Panc1 (cell line): ENCODE results near the gene ORC3. TPM values are rescaled to one million over a fixed set of nuclear protein-coding genes. Genes with fewer than 3 reads are reported as not detected.
A peak's percentile ranks its signal among the peaks of the same experiment; 100 is the strongest.

Experiments
- ATAC-seq: fragments of 200-7000 bp; cut with Tn5 transposase; 2 replicates; pipeline ENCODE4 v1.9.1; 2020; ENCODE audit warnings: mild to moderate bottlenecking, moderate library complexity
- BruUV-seq: library from RNA; stranded (reverse); fragments of 400-500 nt; replicated peaks from 2 replicates; lab custom pipeline; 2021; lab: Mats Ljungman, UMichigan
- CTCF ChIA-PET: fragments of 300-600 bp; sonication (Branson Sonifier 250); formaldehyde crosslinking; loops from one replicate; lab custom pipeline; 2022; ENCODE audit warnings: antibody characterized with exemption; lab: Charles Lee
- POLR2A ChIA-PET: fragments of 300-600 bp; sonication (Branson Sonifier 250); formaldehyde crosslinking; loops from one replicate; lab custom pipeline; 2022; ENCODE audit warnings: antibody characterized with exemption; lab: Charles Lee
- DNase-seq: peaks from one replicate; pipeline ENCODE4 v3.0.0-alpha.2; 2010; ENCODE audit warnings: low read depth, low spot score
- H3K27ac ChIP-seq: 2 replicates; pipeline ENCODE4 v1.5.1; 2011; ENCODE audit warnings: mild to moderate bottlenecking, low read length, inconsistent platforms
- H3K27me3 ChIP-seq: fragments of 200-500 bp; sonication (Bioruptor generic); 2 replicates; pipeline ENCODE4 v1.6.0; 2014; ENCODE audit warnings: low read length, inconsistent platforms; ENCODE audit not compliant: control insufficient read depth, insufficient read depth
- H3K36me3 ChIP-seq: fragments of 200-500 bp; sonication (Bioruptor generic); 2 replicates; pipeline ENCODE4 v1.5.1; 2014; ENCODE audit warnings: inconsistent platforms, mild to moderate bottlenecking, low read length, moderate library complexity; ENCODE audit not compliant: control insufficient read depth, insufficient read depth
- H3K4me1 ChIP-seq: 2 replicates; pipeline ENCODE4 v1.5.1; 2011; ENCODE audit warnings: inconsistent platforms, mild to moderate bottlenecking, low read length, moderate library complexity; ENCODE audit not compliant: control insufficient read depth, insufficient read depth
- H3K4me3 ChIP-seq, 2 experiments: 2 replicates each; pipeline ENCODE4 v1.5.1; 2011 to 2012; ENCODE audit warnings: low read depth in 2 of 2, low read length in 2 of 2, mild to moderate bottlenecking in 2 of 2, inconsistent platforms in 1 of 2, moderate library complexity in 1 of 2
- H3K9me3 ChIP-seq: fragments of 200-500 bp; sonication (Bioruptor generic); 2 replicates; pipeline ENCODE4 v1.5.1; 2014; ENCODE audit warnings: low read depth, mild to moderate bottlenecking, inconsistent platforms, low read length, moderate library complexity; ENCODE audit not compliant: control insufficient read depth, insufficient read depth
- CTCF ChIP-seq: fragments of 450-650 bp; IDR thresholded peaks from 2 replicates; pipeline ENCODE4 v1.5.1; 2017; ENCODE audit warnings: mild to moderate bottlenecking
- POLR2AphosphoS5 ChIP-seq: IDR thresholded peaks from 2 replicates; pipeline ENCODE4 v1.6.1; 2012; ENCODE audit warnings: mild to moderate bottlenecking, low read depth, low read length, moderate library complexity
- REST ChIP-seq, 2 experiments: IDR thresholded peaks; 2 replicates each; pipeline ENCODE4 v1.6.1; 2011 to 2012; ENCODE audit warnings: low read depth in 2 of 2, control low read depth in 1 of 2, low read length in 1 of 2, mild to moderate bottlenecking in 1 of 2, moderate library complexity in 1 of 2; ENCODE audit not compliant: insufficient read depth in 1 of 2
- SIN3A ChIP-seq: IDR thresholded peaks from 2 replicates; pipeline ENCODE4 v1.6.1; 2012; ENCODE audit warnings: low read depth, mild to moderate bottlenecking, low read length, moderate library complexity, borderline replicate concordance; ENCODE audit not compliant: insufficient read depth
- TCF7L2 ChIP-seq: IDR thresholded peaks from 2 replicates; pipeline ENCODE4 v1.6.1; 2011; ENCODE audit warnings: mild to moderate bottlenecking, low read depth, low read length, inconsistent platforms
- in situ Hi-C: cut with HindIII; loops from 2 replicates; pipeline ENCODE4 v1.10.0; 2016; ENCODE audit warnings: low sequenced_read_pairs, low pct_unique_long_range_greater_than_20kb
- intact Hi-C: fragments of 100-400 bp; cut with micrococcal nuclease; formaldehyde crosslinking; loops from one replicate; pipeline ENCODE4 v1.10.0; 2022; ENCODE audit not compliant: unreplicated experiment
- total RNA-seq: library from RNA; stranded (reverse); gene quantifications from one replicate; pipeline ENCODE4 v1.2.1, GENCODE V29; 2021; ENCODE audit not compliant: unreplicated experiment

ORC3 gene
- total RNA-seq, 1 experiment from 2014 or later = 36.9 TPM

- no peak for TF ChIP-seq CTCF
- TF ChIP-seq SIN3A = no peak
- no peak for TF ChIP-seq REST (IDR thresholded peaks at IDR 0.05; ENCODE audit: insufficient read depth in 1 of 2, low read depth in 2 of 2, low read length in 1 of 2)
- TF ChIP-seq TCF7L2 = no peak
- no peak for TF ChIP-seq POLR2AphosphoS5
- intact Hi-C loops (no loop called here), in situ Hi-C loops (no loop called here)
- ChIA-PET CTCF (no interaction called here), POLR2A (no interaction called here)
- no peaks in the 10 kb centered on the region for H3K9me3 ChIP-seq
- ATAC-seq (no peak), DNase-seq (no peak)
- peaks cover 12% of the 10 kb centered on the region for H3K36me3 ChIP-seq
- BruUV-seq = no TSS peak
- no peaks in the 10 kb centered on the region for H3K27me3 ChIP-seq
- no peaks in the 10 kb centered on the region for H3K4me1 ChIP-seq
- no peak overlapping the region for H3K27ac ChIP-seq
- H3K4me3 ChIP-seq = no peak overlapping the region
Observed at GRCh38 chr6:87658516-87658915, 68.6 kb downstream of the ORC3 start.

- in situ Hi-C loops (no loop called here), intact Hi-C loops (no loop called here)
Observed at GRCh38 chr6:87660226-87660911, 70.4 kb downstream of the ORC3 start.

More at GRCh38 chr6:87660226-87660911, 70.4 kb downstream of the ORC3 start:
- peak; percentile 77 for ATAC-seq
- BruUV-seq = no TSS peak
- Histone ChIP-seq H3K9me3 (no peaks in the 10 kb centered on the region), H3K27me3 (no peaks in the 10 kb centered on the region), H3K4me3 (no peak overlapping the region), H3K4me1 (no peaks in the 10 kb centered on the region), H3K36me3 (peaks cover 19% of the 10 kb centered on the region; the same call in 1 of the 2 replicates), H3K27ac (no peak overlapping the region)
- no peak for DNase-seq
- TF ChIP-seq REST (IDR thresholded peaks at IDR 0.05; ENCODE audit: insufficient read depth in 1 of 2, low read depth in 2 of 2, low read length in 1 of 2) (no peak), CTCF (no peak), POLR2AphosphoS5 (no peak), TCF7L2 (no peak), SIN3A (no peak)
- POLR2A ChIA-PET = no interaction called here
- CTCF ChIA-PET = no interaction called here
